Caco-2 (cell line): Measurements from ENCODE around the gene TMC1. TPM values are rescaled to one million over a fixed set of nuclear protein-coding genes. Genes with fewer than 3 reads are reported as not detected.

Experiments
- BruUV-seq: library from RNA; stranded (reverse); fragments of 400-500 nt; replicated peaks from 2 replicates; lab custom pipeline; 2021; lab: Mats Ljungman, UMichigan
- CTCF ChIA-PET: fragments of 300-600 bp; sonication (Branson Sonifier 250); formaldehyde crosslinking; loops from one replicate; lab custom pipeline; 2022; ENCODE audit warnings: antibody characterized with exemption; lab: Charles Lee
- POLR2A ChIA-PET: fragments of 300-600 bp; sonication (Branson Sonifier 250); formaldehyde crosslinking; loops from one replicate; lab custom pipeline; 2022; ENCODE audit warnings: antibody characterized with exemption; lab: Charles Lee
- DNase-seq, 2 experiments: peaks; one replicate each; pipeline versions ENCODE4 v3.0.0 to v3.0.0-alpha.2; 2020 to 2022
- H3K27me3 ChIP-seq: replicated peaks from 2 replicates; pipeline ENCODE4 v1.6.0; 2011; ENCODE audit warnings: low read length; ENCODE audit not compliant: control insufficient read depth, insufficient read depth
- H3K36me3 ChIP-seq: 2 replicates; pipeline ENCODE4 v1.5.1; 2011; ENCODE audit warnings: low read length; ENCODE audit not compliant: control insufficient read depth, insufficient read depth
- H3K4me1 ChIP-seq: fragments of 250-450 bp; sonication (Bioruptor Pico); 2 replicates; pipeline ENCODE4 v1.5.1; 2020; ENCODE audit warnings: mild to moderate bottlenecking
- H3K4me3 ChIP-seq: 2 replicates; pipeline ENCODE4 v1.5.1; 2011; ENCODE audit warnings: low read depth, mild to moderate bottlenecking, control low read depth, low read length
- H3K9me3 ChIP-seq: fragments of 250-450 bp; sonication (Bioruptor Pico); 2 replicates; pipeline ENCODE4 v1.5.1; 2020; ENCODE audit warnings: mild to moderate bottlenecking, moderate library complexity
- H3K27ac Mint-ChIP-seq: one replicate; pipeline ENCODE4 v1.8.0; 2022; ENCODE audit warnings: mixed read lengths; ENCODE audit not compliant: unreplicated experiment
- H3K27me3 Mint-ChIP-seq: one replicate; pipeline ENCODE4 v1.8.0; 2022; ENCODE audit warnings: mixed read lengths; ENCODE audit not compliant: insufficient read depth, unreplicated experiment
- H3K36me3 Mint-ChIP-seq: one replicate; pipeline ENCODE4 v1.8.0; 2022; ENCODE audit warnings: mild to moderate bottlenecking, mixed read lengths; ENCODE audit not compliant: insufficient read depth, unreplicated experiment
- H3K4me1 Mint-ChIP-seq: one replicate; pipeline ENCODE4 v1.8.0; 2022; ENCODE audit warnings: low read depth, mixed read lengths; ENCODE audit not compliant: unreplicated experiment
- H3K4me3 Mint-ChIP-seq: one replicate; pipeline ENCODE4 v1.8.0; 2022; ENCODE audit warnings: mild to moderate bottlenecking, moderate library complexity, mixed read lengths; ENCODE audit not compliant: unreplicated experiment
- H3K9me3 Mint-ChIP-seq: one replicate; pipeline ENCODE4 v1.8.0; 2022; ENCODE audit warnings: mixed read lengths; ENCODE audit not compliant: unreplicated experiment
- CTCF ChIP-seq, 2 experiments: fragments of 200-600 bp in 1 of 2; IDR thresholded peaks; 1 replicate in 1 of 2; 2 replicates in 1 of 2; pipeline versions ENCODE4 v1.5.1 to v1.8.0; 2011 to 2022; ENCODE audit warnings: antibody characterized with exemption in 1 of 2, control low read depth in 1 of 2, inconsistent platforms in 1 of 2, low read depth in 1 of 2, low read length in 1 of 2, mild to moderate bottlenecking in 1 of 2, moderate library complexity in 1 of 2; ENCODE audit not compliant: insufficient read depth in 1 of 2, severe bottlenecking in 1 of 2, unreplicated experiment in 1 of 2
- intact Hi-C: fragments of 100-400 bp; cut with micrococcal nuclease; formaldehyde crosslinking; loops from one replicate; pipeline ENCODE4 v1.10.0; 2022; ENCODE audit not compliant: unreplicated experiment
- total RNA-seq: library from RNA; stranded (reverse); gene quantifications from 2 replicates; pipeline ENCODE4 v1.2.3, GENCODE V29; 2022

The TMC1 gene
- total RNA-seq, 1 experiment from 2014 or later = not detected

GRCh38 chr9:72598639-72599038 lies 77.2 kb downstream of the TMC1 start:
- no peaks in the 10 kb centered on the region for H3K27me3 Mint-ChIP-seq
- Histone ChIP-seq H3K4me3 (no peak overlapping the region), H3K36me3 (no peaks in the 10 kb centered on the region), H3K4me1 (no peaks in the 10 kb centered on the region), H3K9me3 (no peaks in the 10 kb centered on the region), H3K27me3 (no peaks in the 10 kb centered on the region)
- no peaks in the 10 kb centered on the region for H3K4me1 Mint-ChIP-seq
- POLR2A ChIA-PET = no interaction called here
- BruUV-seq = no TSS peak
- no peak for TF ChIP-seq CTCF (IDR thresholded peaks at IDR 0.05; ENCODE audit: insufficient read depth in 1 of 2, low read depth in 1 of 2, low read length in 1 of 2, severe bottlenecking in 1 of 2, unreplicated experiment in 1 of 2)
- H3K36me3 Mint-ChIP-seq = no peaks in the 10 kb centered on the region
- DNase-seq = no peak
- intact Hi-C loops = loop anchor here (10.0 kb wide), 1 partner anchor 124 kb away; no protein-coding TSS in a partner anchor
- H3K4me3 Mint-ChIP-seq = no peak overlapping the region
- CTCF ChIA-PET = no interaction called here
- H3K9me3 Mint-ChIP-seq = no peaks in the 10 kb centered on the region
- no peak overlapping the region for H3K27ac Mint-ChIP-seq

- intact Hi-C loops = loop anchor here (10.0 kb wide), 1 partner anchor 125 kb away; no protein-coding TSS in a partner anchor
- POLR2A ChIA-PET = interaction anchor here (0.6 kb wide), 1 partner anchor 234 kb away, joined by 3 read pairs; no protein-coding TSS in a partner anchor
- H3K27me3 Mint-ChIP-seq = no peaks in the 10 kb centered on the region
- H3K36me3 Mint-ChIP-seq = no peaks in the 10 kb centered on the region
- Histone ChIP-seq H3K27me3 (no peaks in the 10 kb centered on the region), H3K4me1 (no peaks in the 10 kb centered on the region), H3K4me3 (no peak overlapping the region), H3K36me3 (no peaks in the 10 kb centered on the region), H3K9me3 (no peaks in the 10 kb centered on the region)
- H3K27ac Mint-ChIP-seq = no peak overlapping the region
- no peaks in the 10 kb centered on the region for H3K4me1 Mint-ChIP-seq
- H3K9me3 Mint-ChIP-seq = no peaks in the 10 kb centered on the region
- no TSS peak for BruUV-seq
- CTCF ChIA-PET = interaction anchor here (0.6 kb wide), 1 partner anchor 321 kb away, joined by 4 read pairs; no protein-coding TSS in a partner anchor
- DNase-seq = no peak
- TF ChIP-seq CTCF (IDR thresholded peaks at IDR 0.05; ENCODE audit: insufficient read depth in 1 of 2, low read depth in 1 of 2, low read length in 1 of 2, severe bottlenecking in 1 of 2, unreplicated experiment in 1 of 2) = no peak
- no peak overlapping the region for H3K4me3 Mint-ChIP-seq
Measured at GRCh38 chr9:72599874-72600534, 78.6 kb downstream of the TMC1 start.

- H3K27me3 ChIP-seq = no peaks in the 10 kb centered on the region
- no peaks in the 10 kb centered on the region for H3K9me3 ChIP-seq
- no peak overlapping the region for H3K4me3 ChIP-seq
- Mint-ChIP-seq H3K27me3 (no peaks in the 10 kb centered on the region), H3K9me3 (no peaks in the 10 kb centered on the region), H3K27ac (no peak overlapping the region), H3K36me3 (no peaks in the 10 kb centered on the region), H3K4me3 (no peak overlapping the region), H3K4me1 (no peaks in the 10 kb centered on the region)
- ChIA-PET POLR2A (no interaction called here), CTCF (no interaction called here)
- no peak for TF ChIP-seq CTCF (IDR thresholded peaks at IDR 0.05; ENCODE audit: insufficient read depth in 1 of 2, low read depth in 1 of 2, low read length in 1 of 2, severe bottlenecking in 1 of 2, unreplicated experiment in 1 of 2)
- no peaks in the 10 kb centered on the region for H3K4me1 ChIP-seq
- intact Hi-C loops = no loop called here
- no peaks in the 10 kb centered on the region for H3K36me3 ChIP-seq
- BruUV-seq = no TSS peak
- no peak for DNase-seq
Measured at GRCh38 chr9:72600671-72601070, 79.3 kb downstream of the TMC1 start.
